Peyer's patch (tissue), 4 donors: Measurements from ENCODE around the gene ACCS.

Source experiments
- POLR2A ChIP-seq, 2 donors: fragments of 450-650 bp; IDR thresholded peaks; one replicate each; pipeline ENCODE4 v1.5.1; 2017; ENCODE audit warnings: antibody characterized with exemption in 2 of 2, mild to moderate bottlenecking in 2 of 2, moderate library complexity in 2 of 2
- TF ChIP-seq, protein P1 (sequence below), 6 experiments: fragments of 450-650 bp in 4 of 6; fragments of 200-600 bp in 2 of 6; sonication (generic) in 1 of 6; IDR thresholded peaks; one replicate each; pipeline ENCODE4 v1.5.1; 2017 to 2019; ENCODE audit warnings: antibody characterized with exemption in 6 of 6, mild to moderate bottlenecking in 3 of 6, moderate library complexity in 1 of 6

DNA sequence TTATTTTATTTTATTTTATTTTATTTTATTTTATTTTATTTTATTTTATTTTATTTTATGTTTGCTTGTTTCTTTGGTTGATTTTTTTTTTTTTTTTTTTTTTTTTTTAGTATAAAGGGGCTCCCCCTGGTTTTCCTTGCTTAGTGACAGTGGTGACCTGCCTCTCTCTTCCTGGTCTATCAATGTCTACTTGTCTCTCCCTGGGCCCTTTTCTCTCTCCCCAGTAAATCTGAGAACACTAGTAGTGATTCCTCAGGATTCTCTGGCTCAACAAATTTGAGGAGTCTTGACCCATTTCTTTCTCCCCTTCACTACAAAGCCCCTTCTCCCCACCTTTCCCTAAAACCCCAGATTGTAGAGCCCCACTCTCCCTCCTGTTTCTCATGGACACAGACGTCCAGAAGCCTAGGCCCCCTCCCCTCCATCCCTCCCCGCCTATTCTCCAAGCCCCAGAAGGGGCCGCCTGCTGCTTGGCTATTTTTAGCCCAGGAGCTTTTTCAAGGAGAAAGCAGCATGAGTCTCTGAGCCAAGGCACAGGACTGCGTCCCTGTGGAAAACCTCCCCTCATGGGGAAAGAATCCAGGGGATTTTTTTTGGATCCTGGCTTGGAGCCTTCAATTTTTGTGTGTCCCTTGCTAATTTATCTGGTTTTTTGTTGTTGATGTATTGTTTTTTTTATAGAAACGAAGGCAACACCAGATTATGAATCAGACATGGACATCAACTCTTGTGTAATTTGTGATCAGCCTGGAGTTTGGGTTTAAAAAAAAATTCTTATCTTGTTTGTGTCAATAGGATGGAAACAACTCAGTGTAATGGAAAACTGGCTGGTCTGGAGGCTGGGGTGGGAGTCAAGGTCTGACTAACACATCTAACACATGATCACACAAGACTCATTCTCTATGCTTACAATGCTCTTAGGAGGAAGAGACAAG is 35.8 kb upstream of the ACCS start:
- TF ChIP-seq, protein P1, sequence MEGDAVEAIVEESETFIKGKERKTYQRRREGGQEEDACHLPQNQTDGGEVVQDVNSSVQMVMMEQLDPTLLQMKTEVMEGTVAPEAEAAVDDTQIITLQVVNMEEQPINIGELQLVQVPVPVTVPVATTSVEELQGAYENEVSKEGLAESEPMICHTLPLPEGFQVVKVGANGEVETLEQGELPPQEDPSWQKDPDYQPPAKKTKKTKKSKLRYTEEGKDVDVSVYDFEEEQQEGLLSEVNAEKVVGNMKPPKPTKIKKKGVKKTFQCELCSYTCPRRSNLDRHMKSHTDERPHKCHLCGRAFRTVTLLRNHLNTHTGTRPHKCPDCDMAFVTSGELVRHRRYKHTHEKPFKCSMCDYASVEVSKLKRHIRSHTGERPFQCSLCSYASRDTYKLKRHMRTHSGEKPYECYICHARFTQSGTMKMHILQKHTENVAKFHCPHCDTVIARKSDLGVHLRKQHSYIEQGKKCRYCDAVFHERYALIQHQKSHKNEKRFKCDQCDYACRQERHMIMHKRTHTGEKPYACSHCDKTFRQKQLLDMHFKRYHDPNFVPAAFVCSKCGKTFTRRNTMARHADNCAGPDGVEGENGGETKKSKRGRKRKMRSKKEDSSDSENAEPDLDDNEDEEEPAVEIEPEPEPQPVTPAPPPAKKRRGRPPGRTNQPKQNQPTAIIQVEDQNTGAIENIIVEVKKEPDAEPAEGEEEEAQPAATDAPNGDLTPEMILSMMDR (IDR thresholded peaks at IDR 0.05), result no peak
- no peak for TF ChIP-seq POLR2A (IDR thresholded peaks at IDR 0.05)
